A549 treated with GW870086 at 1 μM for 4 hours (cell line): Measurements from ENCODE around the gene PNMA8B. TPM values are rescaled to one million over a fixed set of nuclear protein-coding genes. Genes with fewer than 3 reads are reported as not detected.

Source experiments
- total RNA-seq: library from RNA; stranded (reverse); fragments of 200-300 nt; extraction: Qiagen RNA extraction; gene quantifications from 5 replicates; pipeline ENCODE4 v1.2.3, GENCODE V29; 2022; ENCODE audit warnings: low read depth

PNMA8B gene, protein sequence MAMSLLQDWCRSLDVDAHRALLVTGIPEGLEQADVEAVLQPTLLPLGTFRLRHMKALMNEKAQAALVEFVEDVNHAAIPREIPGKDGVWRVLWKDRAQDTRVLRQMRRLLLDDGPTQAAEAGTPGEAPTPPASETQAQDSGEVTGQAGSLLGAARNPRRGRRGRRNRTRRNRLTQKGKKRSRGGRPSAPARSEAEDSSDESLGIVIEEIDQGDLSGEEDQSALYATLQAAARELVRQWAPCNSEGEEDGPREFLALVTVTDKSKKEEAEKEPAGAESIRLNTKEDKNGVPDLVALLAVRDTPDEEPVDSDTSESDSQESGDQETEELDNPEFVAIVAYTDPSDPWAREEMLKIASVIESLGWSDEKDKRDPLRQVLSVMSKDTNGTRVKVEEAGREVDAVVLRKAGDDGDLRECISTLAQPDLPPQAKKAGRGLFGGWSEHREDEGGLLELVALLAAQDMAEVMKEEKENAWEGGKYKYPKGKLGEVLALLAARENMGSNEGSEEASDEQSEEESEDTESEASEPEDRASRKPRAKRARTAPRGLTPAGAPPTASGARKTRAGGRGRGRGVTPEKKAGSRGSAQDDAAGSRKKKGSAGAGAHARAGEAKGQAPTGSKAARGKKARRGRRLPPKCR
- total RNA-seq = not detected in 5 replicates

GRCh38 chr19:46495786-46496099, at the start of gene PNMA8B:
TSS of gene PNMA8B (minus strand) at chr19:46495867. CDS start at chr19:46495465, 402 bp downstream.

DNA sequence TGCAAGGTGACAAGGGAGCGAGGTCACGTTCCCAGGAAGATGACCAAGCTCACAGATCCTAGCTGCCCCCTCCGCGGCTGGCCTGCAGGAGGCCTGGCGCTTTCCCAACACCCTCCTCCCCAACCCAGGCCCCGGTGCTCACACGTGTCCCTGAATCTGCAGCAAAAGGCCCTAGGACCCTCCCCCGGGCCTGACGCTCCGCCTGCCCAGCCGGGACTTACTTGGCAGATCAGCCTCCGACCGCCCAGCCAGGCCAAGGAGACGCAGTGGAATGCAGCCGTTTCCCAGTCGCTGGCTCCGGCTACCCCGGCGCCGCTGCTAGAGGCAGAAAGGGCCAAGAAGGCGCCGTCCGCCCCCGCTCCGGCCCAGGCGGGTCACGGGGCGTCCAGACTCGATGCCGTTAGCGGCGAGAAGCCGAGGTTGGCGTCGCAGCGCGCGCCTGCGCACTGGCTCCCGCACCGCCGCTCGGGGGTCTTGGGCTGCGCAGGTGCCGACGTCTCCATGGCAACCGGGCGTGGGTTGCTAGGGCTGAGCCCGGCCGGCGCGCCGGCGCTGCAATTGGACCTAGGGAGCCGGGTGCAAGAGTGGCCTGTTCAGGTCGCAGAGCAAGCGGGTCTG, 24.4 kb downstream of the PNMA8B start, which contains the start of gene PNMA8A:
TSS of gene PNMA8A (minus strand) at position 448 of the 618 bp plus-strand sequence. CDS start 528 bp downstream, outside the sequence.

Other genes starting within 250 kb of the PNMA8B start
- gene HIF3A, start 198.8 kb downstream of the PNMA8B start, total RNA-seq = not detected in 5 replicates
- 78.4 to 84.7 TPM (median 83.1 TPM) in 5 replicates for gene PPP5C, start 148.8 kb downstream of the PNMA8B start, total RNA-seq
- not detected in 5 replicates for gene CCDC8, start 82.3 kb downstream of the PNMA8B start, total RNA-seq
- not detected in 5 replicates for gene PNMA8C, start 66.9 kb downstream of the PNMA8B start, total RNA-seq
- 9.3 to 10.4 TPM (median 10.0 TPM) in 5 replicates for gene PNMA8A, start 24.3 kb downstream of the PNMA8B start, total RNA-seq
- 195 to 247 TPM (median 227 TPM) in 5 replicates for gene CALM3, start 105.5 kb upstream of the PNMA8B start, total RNA-seq
- gene PTGIR, start 129.2 kb upstream of the PNMA8B start, total RNA-seq = 0.15 to 0.27 TPM in 2 of 5 replicates, not detected in the others
- gene GNG8, start 140.3 kb upstream of the PNMA8B start, total RNA-seq = not detected in 5 replicates
- 0.15 to 0.26 TPM (median 0.22 TPM) in 5 replicates for gene DACT3, start 165.3 kb upstream of the PNMA8B start, total RNA-seq
- 22.0 to 30.2 TPM (median 27.9 TPM) in 5 replicates for gene PRKD2, start 221.2 kb upstream of the PNMA8B start, total RNA-seq